Measurements from ENCODE around the gene LRRC10.
"Not testable (repeated sequence)": the region's sequence is repeated elsewhere in the genome, so short reads cannot be mapped to it uniquely, and the experiment has no call there.

LRRC10 gene

DNA sequence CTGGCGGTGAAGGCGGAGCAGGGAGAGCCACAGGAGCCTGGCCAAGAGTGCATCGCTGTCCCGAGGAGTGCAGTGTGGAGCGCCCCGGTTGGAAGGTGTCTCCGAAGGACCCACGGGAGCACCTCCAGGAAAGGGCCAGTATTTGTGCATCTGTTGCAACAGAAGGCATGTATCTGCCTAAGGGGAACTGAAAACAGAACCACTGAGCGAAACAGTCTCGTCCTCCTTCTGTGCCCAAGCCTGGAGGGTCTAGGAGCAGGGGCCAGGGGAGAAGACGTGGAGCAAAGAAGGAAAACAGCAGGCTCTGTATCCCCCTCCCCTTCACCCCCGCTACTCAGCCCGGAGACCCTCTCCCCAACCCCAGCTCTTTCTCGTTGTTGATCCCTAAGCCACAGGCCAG lies 5.3 kb upstream of the LRRC10 start:
- no peak for DNase-seq

DNA sequence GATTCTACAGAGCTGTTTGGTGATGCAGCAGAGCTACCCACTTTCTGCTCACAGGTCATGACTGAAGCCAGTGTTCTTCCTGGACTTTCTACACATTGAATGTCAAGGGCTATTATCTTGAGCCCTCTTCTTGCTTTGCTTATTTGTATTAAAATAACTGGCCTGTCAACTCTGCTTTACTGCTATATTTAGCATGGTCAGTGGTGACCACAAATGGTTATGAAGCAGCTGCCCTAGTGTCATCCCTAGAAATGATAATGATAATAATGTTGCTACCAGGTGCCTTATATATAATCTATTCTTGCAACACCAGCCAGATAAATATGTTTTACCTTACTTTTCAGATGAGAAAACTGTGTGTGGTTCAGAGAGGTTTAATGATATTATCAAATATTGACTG lies 2.6 kb upstream of the LRRC10 start:
- DNase-seq = no peak

DNA sequence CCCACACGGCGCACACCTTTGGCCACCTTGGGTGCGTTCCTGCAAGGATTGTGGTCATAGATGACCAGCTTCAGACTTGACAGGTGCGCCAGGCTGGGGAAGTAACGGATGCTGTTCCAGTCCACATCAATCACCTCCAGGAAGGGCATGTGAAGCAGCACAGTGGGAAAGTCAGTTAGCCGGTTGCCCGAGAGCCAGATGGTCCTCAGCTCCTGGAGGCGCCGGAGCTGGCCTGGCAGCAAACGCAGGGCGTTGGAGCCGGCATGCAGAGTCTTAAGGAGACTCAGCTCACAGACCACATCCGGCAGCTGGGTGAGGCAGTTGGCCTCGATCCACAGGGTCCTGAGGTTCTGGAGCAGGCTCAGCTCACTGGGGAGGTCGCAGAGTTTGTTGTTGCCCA lies 581 bp downstream of the LRRC10 start:
- no peak for DNase-seq

DNA sequence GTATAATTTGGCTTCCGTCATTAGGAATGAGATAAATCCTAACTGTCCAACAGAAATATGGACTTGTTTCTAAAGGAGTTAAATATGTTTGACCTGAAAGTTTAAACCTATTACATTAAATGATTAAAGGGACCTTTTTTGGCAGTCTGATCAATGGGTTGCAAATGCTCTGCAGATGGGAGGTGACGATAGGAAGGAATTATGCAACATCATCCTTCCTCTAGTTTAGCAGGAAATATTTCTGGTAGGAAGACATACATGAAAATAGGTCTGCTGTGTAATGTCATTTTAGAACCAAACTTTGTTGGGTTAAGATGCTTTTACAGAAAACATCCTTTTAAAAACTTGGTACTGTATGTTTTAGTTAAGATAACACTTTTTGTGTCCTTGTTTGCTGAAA lies 2.6 kb downstream of the LRRC10 start:
- DNase-seq = no peak

DNA sequence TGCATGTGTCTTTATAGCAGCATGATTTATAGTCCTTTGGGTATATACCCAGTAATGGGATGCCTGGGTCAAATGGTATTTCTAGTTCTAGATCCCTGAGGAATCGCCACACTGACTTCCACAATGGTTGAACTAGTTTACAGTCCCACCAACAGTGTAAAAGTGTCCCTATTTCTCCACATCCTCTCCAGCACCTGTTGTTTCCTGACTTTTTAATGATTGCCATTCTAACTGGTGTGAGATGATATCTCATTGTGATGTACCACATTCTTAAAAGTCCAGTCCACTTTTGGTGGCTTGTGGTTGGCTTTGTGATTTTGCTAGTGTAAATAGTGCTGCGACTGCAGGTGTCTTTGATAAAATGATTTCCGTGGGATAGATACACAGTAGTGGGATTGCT lies 6.4 kb downstream of the LRRC10 start:
- not testable (repeated sequence) for DNase-seq

DNA sequence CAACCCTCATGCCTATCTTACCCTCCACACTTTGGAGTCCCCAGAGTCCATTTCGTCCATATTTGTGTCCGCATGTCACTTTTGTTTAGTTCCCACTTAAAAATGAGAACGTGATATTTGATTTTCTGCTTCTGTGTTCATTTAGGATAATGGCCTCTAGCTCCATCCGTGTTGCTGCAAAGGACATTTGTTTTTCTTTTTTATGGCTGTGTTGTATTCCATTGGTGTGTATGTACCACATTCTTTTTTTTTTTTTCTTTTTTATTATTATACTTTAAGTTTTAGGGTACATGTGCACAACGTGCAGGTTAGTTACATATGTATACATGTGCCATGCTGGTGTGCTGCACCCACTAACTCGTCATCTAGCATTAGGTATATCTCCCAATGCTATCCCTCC lies 7.2 kb downstream of the LRRC10 start:
- not testable (repeated sequence) for DNase-seq

DNA sequence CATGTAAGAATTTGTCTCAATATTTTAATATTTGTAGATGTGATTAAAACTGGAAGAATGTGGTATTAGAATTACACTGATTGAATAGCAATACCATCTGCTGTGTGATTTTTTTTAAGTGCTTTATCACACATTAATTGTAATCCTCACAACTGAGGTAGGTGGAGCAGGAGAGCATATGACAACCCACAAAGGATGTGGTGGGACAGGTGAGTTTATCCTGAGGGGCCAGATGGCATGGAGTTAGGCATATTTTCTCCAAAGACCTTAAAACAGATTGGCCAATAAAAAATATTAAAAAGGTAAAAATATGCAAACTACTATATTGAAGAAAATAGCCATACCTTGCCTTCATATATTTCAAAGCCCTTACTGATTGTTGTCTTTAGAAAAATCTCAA lies 7.8 kb downstream of the LRRC10 start:
- DNase-seq = no peak

DNA sequence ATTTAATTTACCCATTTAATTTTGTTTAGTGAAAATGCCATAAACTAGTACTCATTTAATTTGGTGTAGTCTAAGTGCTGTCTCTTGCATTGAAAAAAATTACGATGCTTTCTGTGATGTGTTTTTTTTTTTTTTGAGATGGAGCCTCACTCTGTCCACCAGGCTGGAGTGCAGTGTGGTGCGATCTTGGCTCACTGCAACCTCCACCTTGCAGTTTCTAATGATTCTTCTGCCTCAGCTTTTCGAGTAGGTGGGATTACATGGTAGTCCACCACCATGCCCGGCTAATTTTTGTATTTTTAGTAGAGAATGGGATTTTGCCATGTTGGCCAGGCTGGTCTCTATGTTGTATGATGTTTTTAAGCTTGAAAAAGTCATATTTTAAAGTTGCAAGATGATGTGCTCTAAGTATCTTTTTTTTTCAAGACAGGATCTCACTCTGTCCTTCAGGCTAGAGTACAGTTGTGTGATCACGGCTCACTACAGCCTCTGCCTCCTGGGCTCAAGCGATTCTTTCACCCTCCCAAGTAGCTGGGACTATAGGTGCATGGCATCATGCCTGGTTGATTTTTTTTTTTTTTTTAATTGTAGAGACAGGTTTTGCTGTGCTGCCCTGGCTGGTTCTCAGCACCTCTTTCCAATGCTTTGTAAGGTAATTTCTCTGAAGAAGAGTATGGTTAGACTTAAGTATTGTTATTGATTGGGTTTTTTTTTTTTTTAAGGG lies 8.6 kb downstream of the LRRC10 start:
- DNase-seq = no peak

DNA sequence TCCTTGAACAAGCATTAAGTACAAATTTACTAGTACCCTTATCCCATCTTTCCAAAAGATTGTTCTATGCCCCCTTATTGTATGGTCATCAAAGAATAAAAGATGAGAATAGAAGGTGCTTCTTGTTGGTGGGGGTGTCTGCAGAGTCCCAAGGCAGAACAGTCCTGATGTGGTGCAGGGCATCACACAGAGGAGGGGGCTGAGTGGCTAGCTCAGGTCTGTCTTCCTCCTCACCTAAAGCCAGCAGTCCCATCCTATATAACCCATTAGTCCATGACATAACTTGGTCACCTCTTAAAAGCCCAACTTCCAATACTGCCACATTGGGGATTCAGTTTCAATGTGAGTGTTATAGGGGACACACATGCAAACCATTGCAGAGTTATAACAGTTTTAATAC lies 9.9 kb downstream of the LRRC10 start:
- no peak for DNase-seq

DNA sequence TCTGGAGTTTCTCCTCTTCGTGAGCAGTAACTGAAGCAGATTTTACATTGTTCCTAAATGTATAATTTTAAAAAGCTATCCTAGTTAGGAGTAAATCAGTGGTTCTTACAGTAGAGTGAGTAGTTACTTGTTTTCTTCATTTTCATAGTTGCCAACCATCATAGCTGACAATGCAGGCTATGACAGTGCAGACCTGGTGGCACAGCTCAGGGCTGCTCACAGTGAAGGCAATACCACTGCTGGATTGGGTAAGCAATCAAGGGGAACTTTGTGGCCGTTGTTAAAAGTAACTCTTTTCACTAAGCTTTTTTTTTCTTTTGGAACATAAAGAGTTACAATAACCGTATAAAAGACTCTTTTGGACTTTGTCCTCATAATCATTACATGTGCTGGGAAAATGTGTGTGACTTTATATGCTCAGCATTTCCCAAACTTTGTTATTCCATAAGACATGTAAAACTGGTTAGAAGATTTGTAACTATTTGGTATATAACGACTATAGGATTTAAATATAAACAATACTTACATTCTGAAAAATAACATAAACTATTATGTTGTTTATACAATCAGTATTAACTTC lies 12.4 kb downstream of the LRRC10 start:
- no peak for DNase-seq

DNA sequence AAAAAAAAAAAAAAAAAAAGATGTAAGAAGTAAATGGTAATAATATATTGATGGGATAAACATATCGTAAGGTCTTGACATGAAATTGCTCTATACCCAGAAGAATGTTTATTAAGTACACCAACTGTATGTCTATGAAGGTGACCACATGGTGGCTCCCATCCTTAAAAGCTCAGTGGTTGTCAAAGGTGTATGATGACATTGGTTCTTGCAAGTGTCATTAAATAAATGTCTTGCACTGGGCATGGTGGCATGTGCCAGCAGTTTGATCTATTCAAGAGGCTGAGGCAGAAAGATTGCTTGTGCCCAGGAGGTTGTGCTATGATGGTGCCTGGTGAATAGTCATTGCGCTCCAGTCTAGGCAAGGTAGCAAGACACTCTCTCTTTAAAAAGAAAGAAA lies 15.0 kb downstream of the LRRC10 start:
- no peak for DNase-seq

DNA sequence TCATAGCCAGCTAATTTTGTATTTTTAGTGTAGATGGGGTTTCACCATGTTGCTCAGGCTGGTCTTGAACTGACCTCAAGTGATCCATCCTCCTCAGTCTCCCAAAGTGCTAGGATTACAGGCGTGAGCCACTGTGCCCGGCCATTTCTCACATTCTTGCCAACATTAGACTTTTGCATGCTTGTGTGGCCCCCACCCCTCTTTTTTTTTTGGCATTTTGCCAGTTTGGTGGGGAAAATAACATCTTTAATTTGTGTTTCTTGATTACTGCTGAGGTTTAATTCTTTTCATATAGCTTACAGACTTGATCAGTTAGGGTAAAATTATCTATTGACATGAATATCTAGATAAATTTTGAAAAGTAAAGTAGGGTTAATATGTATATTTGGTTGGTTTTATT lies 21.6 kb downstream of the LRRC10 start:
- DNase-seq = no peak

DNA sequence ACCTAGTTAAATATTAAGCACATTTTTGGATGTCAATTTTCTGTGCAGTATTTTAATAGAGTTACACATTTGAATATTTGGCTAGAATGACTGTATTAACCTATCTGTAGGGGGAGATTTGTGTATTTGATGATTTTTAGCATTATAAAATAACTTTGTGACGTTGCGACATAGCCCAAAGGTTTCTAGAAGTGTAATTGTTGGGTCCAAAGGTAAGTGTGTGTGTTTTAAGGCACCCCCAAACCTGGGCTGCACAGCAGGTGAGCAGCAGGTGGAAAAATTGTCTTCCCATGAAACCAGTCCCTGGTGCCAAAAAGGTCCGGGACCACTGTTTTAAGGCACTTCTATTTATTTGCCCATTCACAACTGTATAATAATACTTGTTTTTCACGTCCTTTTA lies 22.2 kb downstream of the LRRC10 start:
- DNase-seq = no peak

DNA sequence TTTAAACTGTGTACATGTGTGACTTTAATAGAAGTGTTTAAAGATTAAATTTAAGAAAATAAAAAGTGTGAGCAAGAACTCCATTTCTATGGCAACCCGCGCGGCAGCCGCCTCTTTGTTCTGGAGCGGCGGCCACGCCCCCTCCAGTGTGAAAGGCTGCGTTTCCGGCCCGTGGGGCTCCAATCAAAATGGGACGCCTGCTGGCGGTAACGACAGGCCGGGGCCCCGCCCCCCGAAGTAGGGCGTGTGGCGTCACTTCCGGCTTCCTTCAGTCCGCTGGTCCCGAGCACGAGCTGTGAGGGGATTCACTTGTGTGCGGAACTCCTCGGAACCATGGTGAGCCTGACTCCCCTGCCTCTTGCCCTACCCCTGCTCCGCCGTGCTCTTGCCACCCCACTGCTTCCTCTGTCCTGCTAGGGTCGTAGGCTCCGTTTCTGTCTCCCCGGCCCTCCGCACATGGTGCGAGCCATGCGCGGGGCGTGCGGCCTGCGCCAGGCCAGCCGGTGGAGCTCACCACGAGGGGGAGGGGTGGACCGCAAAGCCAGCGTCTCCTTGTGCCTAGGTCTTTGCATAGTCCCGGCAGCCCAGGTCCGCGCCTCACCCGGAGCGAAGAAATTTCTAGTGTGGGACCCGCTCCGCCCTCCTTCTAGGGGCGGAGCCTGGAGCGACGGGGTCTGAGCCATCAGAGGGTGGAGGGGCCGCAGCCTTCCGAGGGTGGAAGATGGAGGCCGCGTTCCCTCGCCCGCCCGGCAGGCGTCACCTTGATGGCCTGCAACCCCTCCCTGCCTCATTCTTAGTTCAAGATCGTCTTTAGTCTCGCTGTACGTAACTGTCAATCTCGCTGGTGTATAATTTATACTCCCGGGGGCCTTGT lies 25.3 kb downstream of the LRRC10 start, which contains the start of gene CCT2:
CCT2 (plus strand) TSS at position 271 of the 874 bp plus-strand sequence; CDS start at position 334, 63 bp downstream.
- DNase-seq = peak; percentile 97

DNA sequence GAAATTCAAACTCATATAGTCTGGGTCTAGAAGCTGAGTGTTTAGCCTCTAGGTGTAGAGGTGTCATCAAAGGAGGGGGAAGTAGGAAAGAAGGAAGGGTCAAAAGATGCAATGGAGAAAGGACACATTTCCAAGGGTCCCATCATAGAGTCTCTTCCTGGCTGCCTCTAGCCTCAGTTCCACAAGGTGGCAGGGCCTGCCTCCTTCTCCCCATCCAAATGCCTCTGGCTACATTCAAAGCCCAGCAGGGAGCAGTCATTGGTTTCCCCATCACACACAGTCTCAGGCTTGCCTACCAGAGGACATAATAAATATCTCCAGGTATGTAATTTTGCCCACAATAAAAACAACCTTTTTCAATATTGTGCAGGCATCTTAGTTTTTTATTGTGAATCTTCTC lies 27.5 kb downstream of the LRRC10 start:
- no peak for DNase-seq

DNA sequence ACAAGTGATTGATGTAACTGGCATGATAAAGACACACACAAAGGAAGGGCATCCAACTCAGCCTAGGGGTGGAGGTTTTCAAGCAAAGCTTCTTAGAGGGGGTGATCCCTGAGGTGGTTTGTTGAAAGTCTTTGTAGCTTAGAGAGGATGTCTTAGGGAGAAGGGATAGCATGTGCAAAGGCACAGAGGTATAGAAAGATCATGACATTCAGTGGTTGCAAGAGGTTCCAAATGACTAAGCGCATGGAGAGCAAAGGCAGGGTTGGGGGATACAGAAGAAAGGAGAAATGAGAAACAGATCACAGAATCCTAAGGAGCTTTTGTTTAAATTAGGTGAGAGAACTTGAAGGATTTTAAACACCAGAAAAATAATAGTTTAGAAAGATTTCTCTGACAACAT lies 30.6 kb downstream of the LRRC10 start:
- no peak for DNase-seq

DNA sequence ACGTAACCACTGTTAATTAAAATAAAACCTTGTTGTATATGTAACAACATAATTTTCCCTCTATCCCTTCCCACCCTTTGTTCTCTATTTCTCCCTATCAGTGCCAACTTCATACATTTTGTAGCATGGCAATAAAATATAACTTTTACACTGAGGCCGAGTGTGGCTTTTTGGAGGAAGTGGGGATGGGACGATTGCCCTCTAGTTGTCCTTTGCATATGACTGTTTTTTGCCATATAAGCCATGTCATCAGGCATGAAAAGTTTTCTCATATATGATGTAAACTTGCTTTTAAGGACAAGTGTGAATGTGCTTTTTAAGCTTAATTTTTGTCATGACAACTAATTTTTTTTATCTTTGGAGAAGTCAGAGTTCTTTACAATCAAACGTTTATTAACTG lies 31.7 kb downstream of the LRRC10 start:
- no peak for DNase-seq

DNA sequence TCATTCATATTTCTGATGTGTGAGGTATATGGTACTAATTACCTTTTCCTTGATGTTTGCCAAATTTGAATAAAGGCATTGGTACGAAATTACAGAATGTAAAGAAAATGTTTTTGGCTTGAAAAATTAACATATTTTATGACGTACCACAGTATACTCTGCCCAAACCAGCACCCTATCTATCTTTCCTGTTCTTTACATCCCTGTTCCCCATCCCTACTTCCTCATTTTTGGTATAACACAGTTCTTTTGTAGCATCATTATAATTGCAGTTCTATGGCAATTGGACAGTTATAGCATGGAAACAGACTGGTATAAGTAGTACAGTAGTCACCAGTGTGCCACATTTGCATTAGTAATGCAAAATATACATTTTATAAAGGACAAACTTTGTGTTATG lies 32.4 kb downstream of the LRRC10 start:
- no peak for DNase-seq

DNA sequence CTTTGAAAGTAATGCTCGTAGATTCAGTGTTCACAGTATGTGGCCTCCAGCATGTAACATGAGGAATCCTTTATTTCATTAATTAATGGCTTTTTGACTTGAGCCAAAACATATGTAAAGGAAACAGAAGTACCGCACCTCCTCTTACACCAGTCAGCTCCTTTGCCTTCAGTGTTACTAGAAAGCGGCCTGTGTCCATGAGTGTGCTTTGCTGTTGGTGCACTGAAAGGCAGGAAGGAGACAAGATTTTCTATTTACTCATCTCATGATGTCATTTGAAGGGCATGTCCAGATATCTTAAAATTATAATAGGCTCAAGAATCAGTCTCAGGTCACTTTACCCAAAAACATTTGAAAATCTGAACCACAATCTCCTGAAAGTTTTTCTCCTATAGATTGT lies 35.4 kb downstream of the LRRC10 start:
- no peak for DNase-seq

DNA sequence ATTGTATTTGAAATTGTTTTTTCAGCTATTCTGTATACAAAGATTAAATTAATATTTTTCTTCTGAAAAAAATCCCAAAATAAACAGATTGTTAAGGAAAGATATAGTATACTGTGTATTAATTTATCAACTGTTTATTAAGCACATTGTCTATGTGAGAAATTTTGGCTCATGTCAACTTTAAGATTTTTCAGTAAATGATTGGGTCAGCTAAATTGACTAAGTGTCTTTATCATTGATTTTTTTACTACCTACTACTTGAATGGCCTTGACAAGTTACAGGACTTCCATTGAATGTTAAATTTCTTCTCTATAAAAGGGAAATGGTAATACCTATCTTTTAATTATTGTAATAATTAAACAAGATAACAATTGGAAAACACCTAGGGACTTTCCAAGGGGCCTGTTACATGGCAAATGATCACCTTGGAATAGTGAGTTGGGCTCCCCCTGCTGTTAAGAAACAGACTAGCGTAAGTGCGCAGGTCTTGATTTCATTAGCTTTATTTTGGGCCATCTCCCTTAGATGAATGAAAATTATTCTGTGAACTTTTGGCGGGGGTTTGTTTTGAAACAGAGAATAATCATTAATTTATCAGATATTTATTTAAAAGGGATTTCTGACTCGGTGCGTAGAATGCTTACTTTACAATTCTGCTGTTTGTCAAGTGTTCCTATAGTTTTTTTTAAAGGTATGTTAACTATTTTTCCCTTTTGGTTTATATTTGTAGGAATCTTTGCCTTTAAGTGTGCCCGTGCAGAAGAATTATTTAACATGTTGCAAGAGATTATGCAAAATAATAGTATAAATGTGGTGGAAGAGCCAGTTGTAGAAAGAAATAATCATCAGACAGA lies 39.9 kb downstream of the LRRC10 start:
- DNase-seq = no peak

DNA sequence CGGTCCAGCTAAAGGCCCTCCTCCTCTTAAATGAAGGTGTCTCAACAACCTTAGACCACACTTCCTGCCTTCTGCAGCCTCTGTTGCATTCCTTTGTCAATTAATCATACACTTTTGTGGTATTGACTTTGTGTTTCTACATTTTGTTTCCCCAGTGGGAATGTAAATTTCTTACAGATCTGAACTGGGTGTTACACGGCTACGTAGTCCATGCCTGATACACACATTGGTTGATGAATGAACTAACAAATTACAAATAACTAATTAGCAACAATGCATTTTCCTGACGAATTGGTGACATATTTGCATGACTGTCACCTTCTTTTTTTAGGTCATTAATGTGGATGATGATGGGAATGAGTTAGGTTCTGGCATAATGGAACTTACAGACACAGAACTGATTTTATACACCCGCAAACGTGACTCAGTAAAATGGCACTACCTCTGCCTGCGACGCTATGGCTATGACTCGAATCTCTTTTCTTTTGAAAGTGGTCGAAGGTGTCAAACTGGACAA lies 40.6 kb downstream of the LRRC10 start:
- no peak for DNase-seq

DNA sequence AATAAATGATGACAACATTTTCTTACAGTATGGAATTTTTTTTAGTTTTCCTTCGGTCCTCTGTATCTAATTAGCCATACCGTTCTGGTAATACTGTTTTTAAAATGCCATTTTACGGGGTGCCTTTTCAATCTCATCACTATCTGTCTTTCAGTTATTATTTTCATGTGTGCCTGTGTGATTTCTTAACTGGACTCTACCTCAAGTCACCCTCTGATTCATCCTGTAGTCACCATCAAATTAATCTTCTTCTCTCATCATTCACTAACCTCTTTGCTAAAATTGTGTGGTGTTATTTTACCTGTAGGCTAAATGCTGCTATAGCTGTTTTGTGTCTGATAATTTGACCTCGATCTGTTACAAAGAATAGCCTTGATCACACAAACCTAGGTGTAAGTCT lies 41.5 kb downstream of the LRRC10 start:
- no peak for DNase-seq

DNA sequence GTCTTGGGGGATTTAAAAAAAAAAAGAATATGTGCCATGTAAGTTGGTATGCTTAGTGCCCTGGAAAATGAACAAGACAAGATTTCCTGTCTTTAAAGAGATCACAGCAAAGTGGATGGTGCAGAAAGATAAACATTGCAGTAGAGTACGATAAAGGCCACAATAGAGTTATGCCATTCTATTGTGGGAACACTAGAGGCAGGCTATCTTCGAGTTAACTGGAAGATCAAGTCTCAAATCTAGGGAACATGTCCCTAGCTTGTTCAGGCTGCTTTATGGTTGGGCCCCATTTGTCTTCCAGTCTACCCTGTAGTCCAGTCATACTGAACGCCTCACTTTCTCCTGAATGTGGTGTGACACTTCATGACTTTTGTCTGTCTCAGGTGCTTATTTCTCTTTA lies 44.1 kb downstream of the LRRC10 start:
- DNase-seq = no peak

All from activated CD8-positive, alpha-beta memory T cell treated with anti-CD3 and anti-CD28 coated beads, Interleukin-2, amount 50 U/mL, for 48 hours (primary cell).